Stimulated activated CD8-positive, alpha-beta memory T cell treated with anti-CD3 and anti-CD28 coated beads, Interleukin-12 subunit alpha, Interleukin-12 subunit beta, amount 100 ng/mL, for 1 hour (primary cell): Measurements from ENCODE around the gene BAG5.
A peak's percentile ranks its signal among the peaks of the same experiment; 100 is the strongest.
"Not testable (repeated sequence)": the region's sequence is repeated elsewhere in the genome, so short reads cannot be mapped to it uniquely, and the experiment has no call there.

ENCODE experiments used
- DNase-seq: peaks from one replicate; pipeline ENCODE4 v3.0.0-alpha.2; 2020; ENCODE audit warnings: low read depth

The BAG5 gene

GRCh38 chr14:103562429-103563225 lies at the start of gene BAG5, which contains the start of gene COA8:
Gene BAG5, minus strand, starts transcription at chr14:103562657. Its CDS starts 1,493 bp downstream, at chr14:103561164.
Gene COA8, plus strand, starts transcription at chr14:103562960. Its CDS starts 42 bp downstream, at chr14:103563002.
- DNase-seq = peak; percentile 67

- DNase-seq = no peak
Observed at GRCh38 chr14:103611215-103611614, 48.8 kb upstream of the BAG5 start.

GRCh38 chr14:103609081-103609480 lies 46.6 kb upstream of the BAG5 start:
- not testable (repeated sequence) for DNase-seq

- no peak for DNase-seq
Observed at GRCh38 chr14:103607822-103608221, 45.4 kb upstream of the BAG5 start.

- DNase-seq = peak; percentile 13
Observed at GRCh38 chr14:103606963-103607668, 44.7 kb upstream of the BAG5 start.

- no peak for DNase-seq
Observed at GRCh38 chr14:103604620-103605019, 42.2 kb upstream of the BAG5 start.

- no peak for DNase-seq
Observed at GRCh38 chr14:103600503-103600902, 38.0 kb upstream of the BAG5 start.

GRCh38 chr14:103597623-103598377 lies 35.3 kb upstream of the BAG5 start:
- DNase-seq = no peak

GRCh38 chr14:103594265-103594664 lies 31.8 kb upstream of the BAG5 start:
- no peak for DNase-seq

GRCh38 chr14:103593577-103593976 lies 31.1 kb upstream of the BAG5 start:
- DNase-seq = no peak

GRCh38 chr14:103584326-103584915 lies 22.0 kb upstream of the BAG5 start:
- DNase-seq = no peak

GRCh38 chr14:103581954-103582703 lies 19.7 kb upstream of the BAG5 start:
- no peak for DNase-seq

GRCh38 chr14:103581206-103581605 lies 18.7 kb upstream of the BAG5 start:
- DNase-seq = no peak

GRCh38 chr14:103578401-103579075 lies 16.1 kb upstream of the BAG5 start:
- no peak for DNase-seq

GRCh38 chr14:103576371-103577024 lies 14.0 kb upstream of the BAG5 start:
- DNase-seq = no peak

GRCh38 chr14:103574707-103575285 lies 12.3 kb upstream of the BAG5 start:
- no peak for DNase-seq

GRCh38 chr14:103574104-103574503 lies 11.6 kb upstream of the BAG5 start:
- DNase-seq = no peak

- no peak for DNase-seq
Observed at GRCh38 chr14:103569408-103569807, 7.0 kb upstream of the BAG5 start.

GRCh38 chr14:103568952-103569351 lies 6.5 kb upstream of the BAG5 start:
- no peak for DNase-seq
